ENCODE results near the gene WWOX.

WWOX gene

GRCh38 chr16:78372277-78372676 lies 272.8 kb downstream of the WWOX start:
- no peak for DNase-seq
- H3K4me1 ChIP-seq (ENCODE audit: control insufficient read depth, insufficient read depth, low read length, poor library complexity, severe bottlenecking) = no peaks in the 10 kb centered on the region
- no peak overlapping the region for H3K27ac ChIP-seq (ENCODE audit: insufficient read depth, low read length, poor library complexity, severe bottlenecking)

GRCh38 chr16:78375055-78375679 lies 275.7 kb downstream of the WWOX start:
- Histone ChIP-seq H3K4me3 (ENCODE audit: insufficient read depth, low read depth, low read length, poor library complexity, severe bottlenecking) (no peak overlapping the region), H3K27ac (ENCODE audit: insufficient read depth, low read length, poor library complexity, severe bottlenecking) (no peak overlapping the region), H3K27me3 (replicated peaks; ENCODE audit: control insufficient read depth, insufficient read depth, low read length, poor library complexity, severe bottlenecking) (no peaks in the 10 kb centered on the region), H3K9me3 (ENCODE audit: control insufficient read depth, low read length) (no peaks in the 10 kb centered on the region), H3K4me1 (ENCODE audit: control insufficient read depth, insufficient read depth, low read length, poor library complexity, severe bottlenecking) (no peaks in the 10 kb centered on the region), H3K36me3 (ENCODE audit: control insufficient read depth, insufficient read depth, low read length) (no peaks in the 10 kb centered on the region)
- no peak for DNase-seq

More at GRCh38 chr16:78372277-78372676, 272.8 kb downstream of the WWOX start:
- Histone ChIP-seq H3K9me3 (ENCODE audit: control insufficient read depth, low read length) (no peaks in the 10 kb centered on the region), H3K27me3 (replicated peaks; ENCODE audit: control insufficient read depth, insufficient read depth, low read length, poor library complexity, severe bottlenecking) (no peaks in the 10 kb centered on the region), H3K36me3 (ENCODE audit: control insufficient read depth, insufficient read depth, low read length) (no peaks in the 10 kb centered on the region), H3K4me3 (ENCODE audit: insufficient read depth, low read depth, low read length, poor library complexity, severe bottlenecking) (no peak overlapping the region)

GRCh38 chr16:78376452-78376851 lies 277.0 kb downstream of the WWOX start:
- Histone ChIP-seq H3K4me3 (ENCODE audit: insufficient read depth, low read depth, low read length, poor library complexity, severe bottlenecking) (no peak overlapping the region), H3K27ac (ENCODE audit: insufficient read depth, low read length, poor library complexity, severe bottlenecking) (no peak overlapping the region), H3K36me3 (ENCODE audit: control insufficient read depth, insufficient read depth, low read length) (no peaks in the 10 kb centered on the region), H3K4me1 (ENCODE audit: control insufficient read depth, insufficient read depth, low read length, poor library complexity, severe bottlenecking) (no peaks in the 10 kb centered on the region), H3K9me3 (ENCODE audit: control insufficient read depth, low read length) (no peaks in the 10 kb centered on the region), H3K27me3 (replicated peaks; ENCODE audit: control insufficient read depth, insufficient read depth, low read length, poor library complexity, severe bottlenecking) (no peaks in the 10 kb centered on the region)
- DNase-seq = no peak

- Histone ChIP-seq H3K4me3 (ENCODE audit: insufficient read depth, low read depth, low read length, poor library complexity, severe bottlenecking) (no peak overlapping the region), H3K36me3 (ENCODE audit: control insufficient read depth, insufficient read depth, low read length) (no peaks in the 10 kb centered on the region), H3K27ac (ENCODE audit: insufficient read depth, low read length, poor library complexity, severe bottlenecking) (no peak overlapping the region), H3K9me3 (ENCODE audit: control insufficient read depth, low read length) (no peaks in the 10 kb centered on the region), H3K4me1 (ENCODE audit: control insufficient read depth, insufficient read depth, low read length, poor library complexity, severe bottlenecking) (no peaks in the 10 kb centered on the region), H3K27me3 (replicated peaks; ENCODE audit: control insufficient read depth, insufficient read depth, low read length, poor library complexity, severe bottlenecking) (no peaks in the 10 kb centered on the region)
- DNase-seq = no peak
Observed at GRCh38 chr16:78377312-78377711, 277.9 kb downstream of the WWOX start.

GRCh38 chr16:78381060-78381459 lies 281.6 kb downstream of the WWOX start:
- DNase-seq = no peak
- H3K9me3 ChIP-seq (ENCODE audit: control insufficient read depth, low read length) = no peaks in the 10 kb centered on the region
- no peaks in the 10 kb centered on the region for H3K27me3 ChIP-seq (replicated peaks; ENCODE audit: control insufficient read depth, insufficient read depth, low read length, poor library complexity, severe bottlenecking)
- no peaks in the 10 kb centered on the region for H3K4me1 ChIP-seq (ENCODE audit: control insufficient read depth, insufficient read depth, low read length, poor library complexity, severe bottlenecking)
- no peak overlapping the region for H3K4me3 ChIP-seq (ENCODE audit: insufficient read depth, low read depth, low read length, poor library complexity, severe bottlenecking)
- H3K27ac ChIP-seq (ENCODE audit: insufficient read depth, low read length, poor library complexity, severe bottlenecking) = no peak overlapping the region
- H3K36me3 ChIP-seq (ENCODE audit: control insufficient read depth, insufficient read depth, low read length) = no peaks in the 10 kb centered on the region

GRCh38 chr16:78383118-78383517 lies 283.7 kb downstream of the WWOX start:
- no peaks in the 10 kb centered on the region for H3K36me3 ChIP-seq (ENCODE audit: control insufficient read depth, insufficient read depth, low read length)
- no peaks in the 10 kb centered on the region for H3K9me3 ChIP-seq (ENCODE audit: control insufficient read depth, low read length)
- H3K4me3 ChIP-seq (ENCODE audit: insufficient read depth, low read depth, low read length, poor library complexity, severe bottlenecking) = no peak overlapping the region
- H3K27me3 ChIP-seq (replicated peaks; ENCODE audit: control insufficient read depth, insufficient read depth, low read length, poor library complexity, severe bottlenecking) = no peaks in the 10 kb centered on the region
- H3K27ac ChIP-seq (ENCODE audit: insufficient read depth, low read length, poor library complexity, severe bottlenecking) = no peak overlapping the region
- DNase-seq = no peak
- no peaks in the 10 kb centered on the region for H3K4me1 ChIP-seq (ENCODE audit: control insufficient read depth, insufficient read depth, low read length, poor library complexity, severe bottlenecking)

GRCh38 chr16:78385086-78385805 lies 285.8 kb downstream of the WWOX start:
- DNase-seq = no peak
- no peak overlapping the region for H3K27ac ChIP-seq (ENCODE audit: insufficient read depth, low read length, poor library complexity, severe bottlenecking)
- no peaks in the 10 kb centered on the region for H3K9me3 ChIP-seq (ENCODE audit: control insufficient read depth, low read length)
- no peaks in the 10 kb centered on the region for H3K36me3 ChIP-seq (ENCODE audit: control insufficient read depth, insufficient read depth, low read length)
- H3K4me1 ChIP-seq (ENCODE audit: control insufficient read depth, insufficient read depth, low read length, poor library complexity, severe bottlenecking) = no peaks in the 10 kb centered on the region
- H3K27me3 ChIP-seq (replicated peaks; ENCODE audit: control insufficient read depth, insufficient read depth, low read length, poor library complexity, severe bottlenecking) = no peaks in the 10 kb centered on the region
- no peak overlapping the region for H3K4me3 ChIP-seq (ENCODE audit: insufficient read depth, low read depth, low read length, poor library complexity, severe bottlenecking)

- Histone ChIP-seq H3K4me3 (ENCODE audit: insufficient read depth, low read depth, low read length, poor library complexity, severe bottlenecking) (no peak overlapping the region), H3K27ac (ENCODE audit: insufficient read depth, low read length, poor library complexity, severe bottlenecking) (no peak overlapping the region), H3K4me1 (ENCODE audit: control insufficient read depth, insufficient read depth, low read length, poor library complexity, severe bottlenecking) (no peaks in the 10 kb centered on the region), H3K27me3 (replicated peaks; ENCODE audit: control insufficient read depth, insufficient read depth, low read length, poor library complexity, severe bottlenecking) (no peaks in the 10 kb centered on the region), H3K36me3 (ENCODE audit: control insufficient read depth, insufficient read depth, low read length) (no peaks in the 10 kb centered on the region), H3K9me3 (ENCODE audit: control insufficient read depth, low read length) (no peaks in the 10 kb centered on the region)
- no peak for DNase-seq
Observed at GRCh38 chr16:78386557-78387324, 287.3 kb downstream of the WWOX start.

GRCh38 chr16:78389009-78389498 lies 289.6 kb downstream of the WWOX start:
- no peak for DNase-seq
- Histone ChIP-seq H3K27me3 (replicated peaks; ENCODE audit: control insufficient read depth, insufficient read depth, low read length, poor library complexity, severe bottlenecking) (no peaks in the 10 kb centered on the region), H3K9me3 (ENCODE audit: control insufficient read depth, low read length) (no peaks in the 10 kb centered on the region), H3K4me3 (ENCODE audit: insufficient read depth, low read depth, low read length, poor library complexity, severe bottlenecking) (no peak overlapping the region), H3K36me3 (ENCODE audit: control insufficient read depth, insufficient read depth, low read length) (no peaks in the 10 kb centered on the region), H3K27ac (ENCODE audit: insufficient read depth, low read length, poor library complexity, severe bottlenecking) (no peak overlapping the region), H3K4me1 (ENCODE audit: control insufficient read depth, insufficient read depth, low read length, poor library complexity, severe bottlenecking) (no peaks in the 10 kb centered on the region)

- Histone ChIP-seq H3K9me3 (ENCODE audit: control insufficient read depth, low read length) (no peaks in the 10 kb centered on the region), H3K27ac (ENCODE audit: insufficient read depth, low read length, poor library complexity, severe bottlenecking) (no peak overlapping the region), H3K4me1 (ENCODE audit: control insufficient read depth, insufficient read depth, low read length, poor library complexity, severe bottlenecking) (no peaks in the 10 kb centered on the region), H3K36me3 (ENCODE audit: control insufficient read depth, insufficient read depth, low read length) (no peaks in the 10 kb centered on the region), H3K27me3 (replicated peaks; ENCODE audit: control insufficient read depth, insufficient read depth, low read length, poor library complexity, severe bottlenecking) (no peaks in the 10 kb centered on the region), H3K4me3 (ENCODE audit: insufficient read depth, low read depth, low read length, poor library complexity, severe bottlenecking) (no peak overlapping the region)
- DNase-seq = no peak
Observed at GRCh38 chr16:78390092-78390491, 290.6 kb downstream of the WWOX start.
